MCF 10A (cell line): ENCODE results near the gene PARD3. TPM values are rescaled to one million over a fixed set of nuclear protein-coding genes. Genes with fewer than 3 reads are reported as not detected.
A peak's percentile ranks its signal among the peaks of the same experiment; 100 is the strongest.

Experiments
- BruUV-seq: library from RNA; stranded (reverse); fragments of 400-500 nt; replicated peaks from 2 replicates; lab custom pipeline; 2021; lab: Mats Ljungman, UMichigan
- CTCF ChIA-PET: fragments of 300-600 bp; sonication (Branson Sonifier 250); formaldehyde crosslinking; extraction: SDS; loops from one replicate; lab custom pipeline; 2021; ENCODE audit warnings: antibody characterized with exemption, inconsistent platforms; lab: Yijun Ruan, JAX
- POLR2A ChIA-PET: fragments of 300-600, 350-650 bp; sonication (Branson Sonifier 250); formaldehyde crosslinking; extraction: SDS; loops from one replicate; lab custom pipeline; 2020; ENCODE audit warnings: antibody characterized with exemption, inconsistent platforms; lab: Yijun Ruan, JAX
- DNase-seq: peaks from one replicate; pipeline ENCODE4 v3.0.0-alpha.2; 2018; ENCODE audit not compliant: unreplicated experiment
- H3K27ac Mint-ChIP-seq: one replicate; pipeline ENCODE4 v1.8.0; 2022; ENCODE audit warnings: mild to moderate bottlenecking, low read depth, mixed read lengths; ENCODE audit not compliant: unreplicated experiment
- H3K27me3 Mint-ChIP-seq: one replicate; pipeline ENCODE4 v1.8.0; 2022; ENCODE audit warnings: mixed read lengths; ENCODE audit not compliant: insufficient read depth, unreplicated experiment
- H3K36me3 Mint-ChIP-seq: one replicate; pipeline ENCODE4 v1.8.0; 2022; ENCODE audit warnings: mild to moderate bottlenecking, moderate library complexity, mixed read lengths; ENCODE audit not compliant: insufficient read depth, unreplicated experiment
- H3K4me1 Mint-ChIP-seq: one replicate; pipeline ENCODE4 v1.8.0; 2022; ENCODE audit warnings: mixed read lengths; ENCODE audit not compliant: insufficient read depth, unreplicated experiment
- H3K4me3 Mint-ChIP-seq: one replicate; pipeline ENCODE4 v1.8.0; 2022; ENCODE audit warnings: mild to moderate bottlenecking, moderate library complexity, mixed read lengths; ENCODE audit not compliant: unreplicated experiment
- H3K9me3 Mint-ChIP-seq: one replicate; pipeline ENCODE4 v1.8.0; 2022; ENCODE audit warnings: mixed read lengths; ENCODE audit not compliant: unreplicated experiment
- intact Hi-C: fragments of 100-400 bp; cut with micrococcal nuclease; formaldehyde crosslinking; loops from 2 replicates; pipeline ENCODE4 v1.14.1; 2022
- total RNA-seq: library from RNA; stranded (reverse); gene quantifications from 2 replicates; pipeline ENCODE4 v1.2.3, GENCODE V29; 2022
- TF ChIP-seq, protein P1 (sequence below): fragments of 200-600 bp; IDR thresholded peaks from one replicate; pipeline ENCODE4 v1.8.0; 2022; ENCODE audit warnings: antibody characterized with exemption, mild to moderate bottlenecking; ENCODE audit not compliant: unreplicated experiment

The PARD3 gene
- total RNA-seq, 1 experiment from 2014 or later, result 70.0 TPM

DNA sequence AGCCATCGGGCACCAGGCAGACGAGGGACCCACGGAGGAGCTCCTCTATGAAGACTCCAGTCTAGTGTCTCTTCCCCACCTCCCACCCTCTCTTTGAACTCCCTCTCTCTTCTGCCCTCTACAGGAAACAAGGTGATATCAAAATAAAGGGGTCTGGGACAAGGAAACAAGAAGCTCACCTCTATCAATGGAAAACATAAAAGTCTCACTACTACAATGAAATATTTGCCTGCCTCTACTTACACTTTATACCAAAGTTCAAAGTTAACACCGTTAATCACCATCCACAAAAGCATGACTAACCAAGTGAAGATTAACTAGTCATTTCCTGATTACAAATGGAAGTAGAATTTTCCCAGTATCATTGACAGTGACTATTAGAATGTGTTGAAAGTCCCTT lies 82.2 kb downstream of the PARD3 start:
- Mint-ChIP-seq H3K4me1 (peaks cover 21% of the 10 kb centered on the region), H3K27me3 (no peaks in the 10 kb centered on the region), H3K4me3 (no peak overlapping the region), H3K36me3 (peaks cover 6% of the 10 kb centered on the region), H3K27ac (peak overlapping the region; percentile 86), H3K9me3 (no peaks in the 10 kb centered on the region)
- DNase-seq, result peak; percentile 41
- CTCF ChIA-PET, result interaction anchor here (1.2 to 1.6 kb wide), 4 partner anchors 9 to 84 kb away, joined by 3 to 10 read pairs (median 6); no protein-coding TSS in a partner anchor
- TF ChIP-seq, protein P1, sequence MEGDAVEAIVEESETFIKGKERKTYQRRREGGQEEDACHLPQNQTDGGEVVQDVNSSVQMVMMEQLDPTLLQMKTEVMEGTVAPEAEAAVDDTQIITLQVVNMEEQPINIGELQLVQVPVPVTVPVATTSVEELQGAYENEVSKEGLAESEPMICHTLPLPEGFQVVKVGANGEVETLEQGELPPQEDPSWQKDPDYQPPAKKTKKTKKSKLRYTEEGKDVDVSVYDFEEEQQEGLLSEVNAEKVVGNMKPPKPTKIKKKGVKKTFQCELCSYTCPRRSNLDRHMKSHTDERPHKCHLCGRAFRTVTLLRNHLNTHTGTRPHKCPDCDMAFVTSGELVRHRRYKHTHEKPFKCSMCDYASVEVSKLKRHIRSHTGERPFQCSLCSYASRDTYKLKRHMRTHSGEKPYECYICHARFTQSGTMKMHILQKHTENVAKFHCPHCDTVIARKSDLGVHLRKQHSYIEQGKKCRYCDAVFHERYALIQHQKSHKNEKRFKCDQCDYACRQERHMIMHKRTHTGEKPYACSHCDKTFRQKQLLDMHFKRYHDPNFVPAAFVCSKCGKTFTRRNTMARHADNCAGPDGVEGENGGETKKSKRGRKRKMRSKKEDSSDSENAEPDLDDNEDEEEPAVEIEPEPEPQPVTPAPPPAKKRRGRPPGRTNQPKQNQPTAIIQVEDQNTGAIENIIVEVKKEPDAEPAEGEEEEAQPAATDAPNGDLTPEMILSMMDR, result peak; percentile 19
- no TSS peak for BruUV-seq
- POLR2A ChIA-PET, result interaction anchor here (0.9 to 3.6 kb wide), 6 partner anchors 11 to 69 kb away, joined by 3 to 22 read pairs (median 7); no protein-coding TSS in a partner anchor
- intact Hi-C loops, result no loop called here

DNA sequence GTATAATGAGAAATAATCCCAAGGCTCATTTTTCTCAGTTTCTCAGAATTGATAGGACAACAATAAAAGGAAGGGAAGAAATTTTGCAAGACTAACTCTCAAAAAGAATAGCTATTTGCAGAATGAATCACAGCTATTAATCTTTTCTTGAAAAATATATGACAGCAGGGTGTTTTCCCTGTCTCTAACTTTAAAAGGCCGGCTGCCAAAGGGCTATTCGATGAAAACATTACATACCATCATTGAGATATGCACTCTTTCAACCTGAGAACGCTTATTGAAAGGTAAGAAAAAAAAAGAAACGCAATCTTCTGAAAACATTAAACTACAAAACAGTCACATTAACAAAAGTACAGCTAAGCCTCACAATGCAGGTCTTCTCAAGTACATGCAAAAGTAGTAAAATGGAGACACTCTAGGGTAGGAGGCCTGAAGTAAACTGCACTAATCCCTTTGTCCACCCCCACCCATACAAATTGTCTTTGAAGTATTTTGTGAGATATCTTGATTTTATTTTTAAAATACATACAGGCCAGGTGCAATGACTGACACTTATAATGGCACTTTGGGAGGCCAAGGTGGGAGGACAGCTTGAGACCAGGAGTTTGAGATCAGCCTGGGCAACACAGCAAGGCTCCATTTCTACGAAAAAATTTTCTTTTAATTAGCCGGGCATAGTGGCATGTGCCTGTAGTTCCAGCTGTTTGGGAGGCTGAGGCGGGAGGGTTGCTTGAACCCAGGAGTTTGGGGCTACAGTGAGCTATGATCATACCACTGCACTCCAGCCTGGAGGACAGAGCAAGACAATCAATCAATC lies 83.0 kb downstream of the PARD3 start:
- intact Hi-C loops, result no loop called here
- Mint-ChIP-seq H3K36me3 (peaks cover 5% of the 10 kb centered on the region), H3K27me3 (no peaks in the 10 kb centered on the region), H3K4me3 (peak overlapping the region; percentile 36), H3K4me1 (peaks cover 30% of the 10 kb centered on the region), H3K9me3 (no peaks in the 10 kb centered on the region), H3K27ac (peak overlapping the region; percentile 86)
- no TSS peak for BruUV-seq
- TF ChIP-seq, protein P1, result no peak
- ChIA-PET CTCF (interaction anchor here (0.9 to 1.5 kb wide), 4 partner anchors 9 to 256 kb away, joined by 3 to 4 read pairs (median 4); no protein-coding TSS in a partner anchor), POLR2A (interaction anchor here (0.6 to 3.6 kb wide), 15 partner anchors 8 to 256 kb away, joined by 3 to 22 read pairs (median 7); no protein-coding TSS in a partner anchor)
- DNase-seq, result peak; percentile 87

DNA sequence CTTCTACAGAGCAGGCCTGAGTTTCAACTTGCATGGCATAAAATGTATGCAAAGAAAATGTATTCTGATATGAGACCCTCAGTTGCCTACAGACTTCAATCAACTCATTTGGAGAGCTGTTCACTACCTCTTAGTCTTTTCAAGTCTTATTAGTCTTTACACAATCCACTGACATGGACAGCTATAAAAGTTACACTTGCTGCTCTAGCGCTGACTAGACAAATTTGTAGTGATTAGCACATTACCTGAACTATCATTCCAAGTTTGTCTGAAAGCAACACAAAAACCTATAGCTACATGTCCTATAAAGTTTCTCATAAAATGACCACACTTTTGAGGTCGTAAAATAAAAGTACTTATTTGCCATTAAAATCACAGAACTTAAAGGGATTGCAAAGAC lies 83.9 kb downstream of the PARD3 start:
- Mint-ChIP-seq H3K36me3 (peaks cover 6% of the 10 kb centered on the region), H3K27ac (peak overlapping the region; percentile 86), H3K27me3 (no peaks in the 10 kb centered on the region), H3K4me1 (peaks cover 36% of the 10 kb centered on the region), H3K4me3 (no peak overlapping the region), H3K9me3 (no peaks in the 10 kb centered on the region)
- POLR2A ChIA-PET, result interaction anchor here (0.7 to 3.6 kb wide), 15 partner anchors 8 to 257 kb away, joined by 3 to 22 read pairs (median 7); no protein-coding TSS in a partner anchor
- TF ChIP-seq, protein P1, result no peak
- CTCF ChIA-PET, result interaction anchor here (0.5 to 1.5 kb wide), 6 partner anchors 8 to 257 kb away, joined by 3 to 4 read pairs (median 4); no protein-coding TSS in a partner anchor
- no TSS peak for BruUV-seq
- intact Hi-C loops, result no loop called here
- no peak for DNase-seq

DNA sequence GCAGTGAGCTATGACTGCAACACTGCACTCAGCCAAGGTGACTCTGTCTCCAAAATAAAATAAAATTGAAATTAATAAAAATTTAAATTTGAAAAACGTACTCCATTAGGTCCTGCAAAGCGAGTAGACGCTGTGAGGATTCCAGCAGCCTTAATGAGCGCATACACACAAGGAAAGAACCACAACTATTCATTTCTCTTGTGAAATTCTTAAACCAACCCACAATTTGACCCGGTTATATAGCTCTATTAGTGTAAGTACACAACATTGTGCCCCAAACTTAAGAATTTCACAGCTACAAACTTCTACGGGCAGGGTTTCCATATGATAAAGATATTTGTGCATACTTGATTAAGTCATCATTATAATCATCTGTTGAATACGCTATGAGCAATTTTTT lies 84.4 kb downstream of the PARD3 start:
- POLR2A ChIA-PET, result interaction anchor here (0.7 to 3.6 kb wide), 11 partner anchors 10 to 175 kb away, joined by 3 to 22 read pairs (median 8); no protein-coding TSS in a partner anchor
- no TSS peak for BruUV-seq
- Mint-ChIP-seq H3K4me1 (peaks cover 36% of the 10 kb centered on the region), H3K27ac (no peak overlapping the region), H3K27me3 (no peaks in the 10 kb centered on the region), H3K36me3 (peaks cover 6% of the 10 kb centered on the region), H3K9me3 (no peaks in the 10 kb centered on the region), H3K4me3 (no peak overlapping the region)
- CTCF ChIA-PET, result interaction anchor here (0.5 to 1.2 kb wide), 4 partner anchors 47 to 264 kb away, joined by 3 to 4 read pairs (median 3); no protein-coding TSS in a partner anchor
- intact Hi-C loops, result no loop called here
- DNase-seq, result no peak
- TF ChIP-seq, protein P1, result no peak
